Caco-2 (cell line): ENCODE data around the gene FAAP100. TPM values are rescaled to one million over a fixed set of nuclear protein-coding genes. Genes with fewer than 3 reads are reported as not detected.

Source experiments
- BruUV-seq: library from RNA; stranded (reverse); fragments of 400-500 nt; replicated peaks from 2 replicates; lab custom pipeline; 2021; lab: Mats Ljungman, UMichigan
- CTCF ChIA-PET: fragments of 300-600 bp; sonication (Branson Sonifier 250); formaldehyde crosslinking; loops from one replicate; lab custom pipeline; 2022; ENCODE audit warnings: antibody characterized with exemption; lab: Charles Lee
- POLR2A ChIA-PET: fragments of 300-600 bp; sonication (Branson Sonifier 250); formaldehyde crosslinking; loops from one replicate; lab custom pipeline; 2022; ENCODE audit warnings: antibody characterized with exemption; lab: Charles Lee
- DNase-seq, 2 experiments: peaks; one replicate each; pipeline versions ENCODE4 v3.0.0 to v3.0.0-alpha.2; 2020 to 2022
- H3K27me3 ChIP-seq: replicated peaks from 2 replicates; pipeline ENCODE4 v1.6.0; 2011; ENCODE audit warnings: low read length; ENCODE audit not compliant: control insufficient read depth, insufficient read depth
- H3K36me3 ChIP-seq: 2 replicates; pipeline ENCODE4 v1.5.1; 2011; ENCODE audit warnings: low read length; ENCODE audit not compliant: control insufficient read depth, insufficient read depth
- H3K4me1 ChIP-seq: fragments of 250-450 bp; sonication (Bioruptor Pico); 2 replicates; pipeline ENCODE4 v1.5.1; 2020; ENCODE audit warnings: mild to moderate bottlenecking
- H3K4me3 ChIP-seq: 2 replicates; pipeline ENCODE4 v1.5.1; 2011; ENCODE audit warnings: low read depth, mild to moderate bottlenecking, control low read depth, low read length
- H3K9me3 ChIP-seq: fragments of 250-450 bp; sonication (Bioruptor Pico); 2 replicates; pipeline ENCODE4 v1.5.1; 2020; ENCODE audit warnings: mild to moderate bottlenecking, moderate library complexity
- H3K27ac Mint-ChIP-seq: one replicate; pipeline ENCODE4 v1.8.0; 2022; ENCODE audit warnings: mixed read lengths; ENCODE audit not compliant: unreplicated experiment
- H3K27me3 Mint-ChIP-seq: one replicate; pipeline ENCODE4 v1.8.0; 2022; ENCODE audit warnings: mixed read lengths; ENCODE audit not compliant: insufficient read depth, unreplicated experiment
- H3K36me3 Mint-ChIP-seq: one replicate; pipeline ENCODE4 v1.8.0; 2022; ENCODE audit warnings: mild to moderate bottlenecking, mixed read lengths; ENCODE audit not compliant: insufficient read depth, unreplicated experiment
- H3K4me1 Mint-ChIP-seq: one replicate; pipeline ENCODE4 v1.8.0; 2022; ENCODE audit warnings: low read depth, mixed read lengths; ENCODE audit not compliant: unreplicated experiment
- H3K4me3 Mint-ChIP-seq: one replicate; pipeline ENCODE4 v1.8.0; 2022; ENCODE audit warnings: mild to moderate bottlenecking, moderate library complexity, mixed read lengths; ENCODE audit not compliant: unreplicated experiment
- H3K9me3 Mint-ChIP-seq: one replicate; pipeline ENCODE4 v1.8.0; 2022; ENCODE audit warnings: mixed read lengths; ENCODE audit not compliant: unreplicated experiment
- intact Hi-C: fragments of 100-400 bp; cut with micrococcal nuclease; formaldehyde crosslinking; loops from one replicate; pipeline ENCODE4 v1.10.0; 2022; ENCODE audit not compliant: unreplicated experiment
- total RNA-seq: library from RNA; stranded (reverse); gene quantifications from 2 replicates; pipeline ENCODE4 v1.2.3, GENCODE V29; 2022
- TF ChIP-seq, protein P1 (sequence below), 2 experiments: fragments of 200-600 bp in 1 of 2; IDR thresholded peaks; 1 replicate in 1 of 2; 2 replicates in 1 of 2; pipeline versions ENCODE4 v1.5.1 to v1.8.0; 2011 to 2022; ENCODE audit warnings: antibody characterized with exemption in 1 of 2, control low read depth in 1 of 2, inconsistent platforms in 1 of 2, low read depth in 1 of 2, low read length in 1 of 2, mild to moderate bottlenecking in 1 of 2, moderate library complexity in 1 of 2; ENCODE audit not compliant: insufficient read depth in 1 of 2, severe bottlenecking in 1 of 2, unreplicated experiment in 1 of 2

Gene FAAP100
- total RNA-seq, 1 experiment from 2014 or later, result 38.5 TPM

DNA sequence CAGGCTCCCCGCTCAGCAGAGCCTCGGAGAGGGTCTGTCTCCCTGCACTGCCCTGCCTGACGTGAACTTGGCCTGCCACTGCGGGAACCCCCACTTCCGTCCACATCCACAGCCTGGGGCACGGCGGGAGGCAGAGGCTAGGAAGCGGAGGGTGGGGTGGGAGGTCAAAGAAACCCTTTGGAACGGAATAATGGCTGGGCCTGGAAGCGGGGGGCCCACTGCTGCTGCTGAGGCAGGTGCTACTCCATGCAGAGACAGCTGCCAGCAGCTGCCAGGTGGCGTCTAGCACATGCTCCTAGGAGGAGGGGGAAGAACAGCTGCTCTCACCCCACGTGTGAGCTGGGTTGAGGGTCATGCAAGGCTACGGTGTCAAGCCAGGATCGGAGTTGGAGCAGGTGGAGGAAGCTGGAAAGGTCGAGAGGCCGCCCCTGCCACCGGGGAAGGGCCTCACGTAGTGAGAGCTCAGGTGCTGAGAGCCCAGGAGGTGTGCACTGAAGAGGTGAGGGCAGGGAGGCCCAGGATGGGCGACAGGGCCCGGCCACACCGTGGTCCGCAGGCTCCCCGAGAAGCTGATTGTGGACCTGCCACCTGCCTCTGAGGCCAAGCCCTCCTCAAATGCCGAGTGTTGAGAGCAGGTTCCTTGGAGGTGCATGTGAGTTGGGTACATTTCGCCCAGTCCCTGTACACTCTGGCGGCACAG, 14.1 kb downstream of the FAAP100 start:
- Mint-ChIP-seq H3K9me3 (no peaks in the 10 kb centered on the region), H3K36me3 (peaks cover 41% of the 10 kb centered on the region), H3K4me1 (peaks cover 6% of the 10 kb centered on the region), H3K27ac (no peak overlapping the region), H3K4me3 (no peak overlapping the region), H3K27me3 (no peaks in the 10 kb centered on the region)
- H3K4me1 ChIP-seq, result peaks cover 16% of the 10 kb centered on the region; the same call in 1 of the 2 replicates
- intact Hi-C loops, result no loop called here
- TF ChIP-seq, protein P1, sequence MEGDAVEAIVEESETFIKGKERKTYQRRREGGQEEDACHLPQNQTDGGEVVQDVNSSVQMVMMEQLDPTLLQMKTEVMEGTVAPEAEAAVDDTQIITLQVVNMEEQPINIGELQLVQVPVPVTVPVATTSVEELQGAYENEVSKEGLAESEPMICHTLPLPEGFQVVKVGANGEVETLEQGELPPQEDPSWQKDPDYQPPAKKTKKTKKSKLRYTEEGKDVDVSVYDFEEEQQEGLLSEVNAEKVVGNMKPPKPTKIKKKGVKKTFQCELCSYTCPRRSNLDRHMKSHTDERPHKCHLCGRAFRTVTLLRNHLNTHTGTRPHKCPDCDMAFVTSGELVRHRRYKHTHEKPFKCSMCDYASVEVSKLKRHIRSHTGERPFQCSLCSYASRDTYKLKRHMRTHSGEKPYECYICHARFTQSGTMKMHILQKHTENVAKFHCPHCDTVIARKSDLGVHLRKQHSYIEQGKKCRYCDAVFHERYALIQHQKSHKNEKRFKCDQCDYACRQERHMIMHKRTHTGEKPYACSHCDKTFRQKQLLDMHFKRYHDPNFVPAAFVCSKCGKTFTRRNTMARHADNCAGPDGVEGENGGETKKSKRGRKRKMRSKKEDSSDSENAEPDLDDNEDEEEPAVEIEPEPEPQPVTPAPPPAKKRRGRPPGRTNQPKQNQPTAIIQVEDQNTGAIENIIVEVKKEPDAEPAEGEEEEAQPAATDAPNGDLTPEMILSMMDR (IDR thresholded peaks at IDR 0.05; ENCODE audit: insufficient read depth in 1 of 2, low read depth in 1 of 2, low read length in 1 of 2, severe bottlenecking in 1 of 2, unreplicated experiment in 1 of 2), result peak in 1 of 2 experiments; percentile 5
- no peak overlapping the region for H3K4me3 ChIP-seq
- DNase-seq, result no peak
- H3K9me3 ChIP-seq, result no peaks in the 10 kb centered on the region
- no TSS peak for BruUV-seq
- H3K36me3 ChIP-seq, result no peaks in the 10 kb centered on the region; the same call in none of the 2 replicates
- H3K27me3 ChIP-seq, result no peaks in the 10 kb centered on the region
- POLR2A ChIA-PET, result interaction anchor here (0.5 kb wide), 1 partner anchor 30 kb away, joined by 8 read pairs; no protein-coding TSS in a partner anchor
- CTCF ChIA-PET, result interaction anchor here (0.7 to 1.1 kb wide), 3 partner anchors 15 to 139 kb away, joined by 3 to 5 read pairs (median 4); no protein-coding TSS in a partner anchor

DNA sequence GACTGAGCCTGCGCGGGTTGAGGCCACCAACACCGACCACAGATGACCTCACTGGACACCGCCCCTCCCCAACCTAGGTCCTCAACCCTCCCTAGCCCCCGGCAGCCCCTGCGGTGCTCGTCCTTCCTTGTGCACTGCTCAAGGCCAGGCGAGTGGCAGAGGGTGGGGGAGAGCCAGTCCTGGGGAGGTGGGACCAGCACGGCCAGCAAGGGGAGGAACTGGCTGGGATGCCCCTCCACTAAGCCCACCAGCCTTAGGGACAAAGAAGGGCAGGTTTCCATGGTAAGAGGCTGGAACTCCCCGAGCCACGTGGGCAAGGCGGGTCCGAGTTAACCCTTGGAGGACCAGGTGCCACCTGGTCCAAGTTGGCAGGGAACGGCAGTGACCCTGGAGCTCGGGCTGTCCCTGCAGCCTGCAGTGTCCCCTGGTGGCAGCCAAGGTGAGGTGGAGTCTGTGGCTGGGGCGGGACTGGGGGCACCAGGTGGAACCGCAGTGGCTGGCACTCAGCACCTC, 14.8 kb downstream of the FAAP100 start:
- H3K27ac Mint-ChIP-seq, result no peak overlapping the region
- no TSS peak for BruUV-seq
- peaks cover 6% of the 10 kb centered on the region for H3K4me1 Mint-ChIP-seq
- H3K36me3 ChIP-seq, result no peaks in the 10 kb centered on the region; the same call in none of the 2 replicates
- no peaks in the 10 kb centered on the region for H3K9me3 ChIP-seq
- TF ChIP-seq, protein P1 (IDR thresholded peaks at IDR 0.05; ENCODE audit: insufficient read depth in 1 of 2, low read depth in 1 of 2, low read length in 1 of 2, severe bottlenecking in 1 of 2, unreplicated experiment in 1 of 2), result peak; percentile 35 to 63
- no peaks in the 10 kb centered on the region for H3K27me3 Mint-ChIP-seq
- no peaks in the 10 kb centered on the region for H3K9me3 Mint-ChIP-seq
- intact Hi-C loops, result no loop called here
- no peak for DNase-seq
- ChIA-PET POLR2A (no interaction called here), CTCF (interaction anchor here (0.6 to 1.1 kb wide), 4 partner anchors 15 to 139 kb away, joined by 3 to 5 read pairs (median 4); no protein-coding TSS in a partner anchor)
- no peaks in the 10 kb centered on the region for H3K27me3 ChIP-seq
- H3K4me3 ChIP-seq, result no peak overlapping the region
- no peak overlapping the region for H3K4me3 Mint-ChIP-seq
- H3K4me1 ChIP-seq, result peaks cover 16% of the 10 kb centered on the region; the same call in 1 of the 2 replicates
- peaks cover 41% of the 10 kb centered on the region for H3K36me3 Mint-ChIP-seq
